Activated effector memory CD4-positive, alpha-beta T cell treated with anti-CD3 and anti-CD28 coated beads, Interleukin-2, amount 50 U/mL, for 16 hours (primary cell): ENCODE measurements around the gene ELL.
"Not testable (repeated sequence)": the region's sequence is repeated elsewhere in the genome, so short reads cannot be mapped to it uniquely, and the experiment has no call there.

Experiments used
- DNase-seq: peaks from one replicate; pipeline ENCODE4 v3.0.0-alpha.2; 2020

Gene ELL

GRCh38 chr19:18521692-18522123, at the start of gene ELL:
ELL (minus strand) TSS chr19:18522070; CDS start chr19:18522055, 15 bp downstream.
- DNase-seq = no peak

GRCh38 chr19:18568367-18568766, 46.5 kb upstream of the ELL start:
- no peak for DNase-seq

- no peak for DNase-seq
Observed at GRCh38 chr19:18566953-18567352, 45.1 kb upstream of the ELL start.

GRCh38 chr19:18562086-18562485, 40.2 kb upstream of the ELL start:
- no peak for DNase-seq

GRCh38 chr19:18559685-18560084, 37.8 kb upstream of the ELL start:
- DNase-seq = no peak

GRCh38 chr19:18558604-18559003, 36.7 kb upstream of the ELL start:
- DNase-seq = no peak

GRCh38 chr19:18558202-18558555, 36.3 kb upstream of the ELL start:
- DNase-seq = no peak

GRCh38 chr19:18557411-18558201, 35.7 kb upstream of the ELL start, which contains the start of gene KXD1:
KXD1 (plus strand) TSS chr19:18557870; CDS start chr19:18562057, 4,187 bp downstream.
- DNase-seq = peak; percentile 99

GRCh38 chr19:18551631-18552030, 29.8 kb upstream of the ELL start:
- no peak for DNase-seq

GRCh38 chr19:18543814-18544475, 22.1 kb upstream of the ELL start:
- DNase-seq = peak; percentile 87

- DNase-seq = peak; percentile 98
Observed at GRCh38 chr19:18542941-18543813, 21.3 kb upstream of the ELL start, which contains the start of gene FKBP8. FKBP8 (minus strand) TSS chr19:18543573; CDS start chr19:18541970, 1,603 bp downstream.

- no peak for DNase-seq
Observed at GRCh38 chr19:18541992-18542940, 20.4 kb upstream of the ELL start.

- no peak for DNase-seq
Observed at GRCh38 chr19:18541258-18541991, 19.6 kb upstream of the ELL start.

- not testable (repeated sequence) for DNase-seq
Observed at GRCh38 chr19:18540200-18540599, 18.3 kb upstream of the ELL start.

GRCh38 chr19:18539372-18539771, 17.5 kb upstream of the ELL start:
- DNase-seq = no peak

- no peak for DNase-seq
Observed at GRCh38 chr19:18538115-18538514, 16.2 kb upstream of the ELL start.

- DNase-seq = no peak
Observed at GRCh38 chr19:18537431-18537830, 15.6 kb upstream of the ELL start.

- DNase-seq = no peak
Observed at GRCh38 chr19:18536475-18536874, 14.6 kb upstream of the ELL start.

GRCh38 chr19:18533058-18533457, 11.2 kb upstream of the ELL start:
- DNase-seq = no peak

- DNase-seq = no peak
Observed at GRCh38 chr19:18532168-18532890, 10.5 kb upstream of the ELL start.

GRCh38 chr19:18531485-18531884, 9.6 kb upstream of the ELL start:
- no peak for DNase-seq
